ENCODE measurements around the gene TRIM8.

The TRIM8 gene

DNA sequence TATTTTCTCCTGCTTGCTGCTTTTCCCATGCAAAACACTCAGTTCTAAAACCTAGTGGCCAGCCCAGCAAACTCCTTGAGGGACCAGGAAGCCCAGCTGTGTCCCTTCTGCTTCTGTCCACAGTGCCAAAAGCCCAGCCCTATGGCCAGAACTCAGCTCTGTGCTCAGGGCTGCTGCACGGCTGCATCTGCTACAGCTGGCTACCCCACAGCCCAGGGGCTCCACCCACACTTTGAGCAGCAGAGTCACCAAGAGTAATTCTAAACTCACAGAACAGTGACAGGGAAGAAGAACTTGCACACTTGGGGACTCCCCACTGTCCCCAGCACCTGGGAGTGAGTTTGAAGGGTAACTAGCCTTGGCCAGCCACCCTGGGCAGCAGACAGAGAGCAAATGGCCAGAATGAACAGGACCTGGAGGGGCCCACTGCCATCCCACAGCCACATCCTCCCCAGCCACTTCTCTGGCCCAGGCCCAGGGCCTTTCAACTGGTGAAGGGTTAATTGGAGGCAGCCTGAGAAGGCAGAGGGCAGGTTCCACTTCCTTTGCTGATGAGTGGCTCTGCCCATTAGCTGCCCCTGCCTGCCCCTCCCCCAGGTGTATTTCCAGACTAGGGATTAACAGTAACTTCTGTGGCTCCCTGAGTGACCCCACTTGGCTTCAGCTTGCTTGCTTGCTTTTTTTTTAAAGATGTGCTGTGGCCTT is 28.1 kb upstream of the TRIM8 start:
- no peak for FAIRE-seq

DNA sequence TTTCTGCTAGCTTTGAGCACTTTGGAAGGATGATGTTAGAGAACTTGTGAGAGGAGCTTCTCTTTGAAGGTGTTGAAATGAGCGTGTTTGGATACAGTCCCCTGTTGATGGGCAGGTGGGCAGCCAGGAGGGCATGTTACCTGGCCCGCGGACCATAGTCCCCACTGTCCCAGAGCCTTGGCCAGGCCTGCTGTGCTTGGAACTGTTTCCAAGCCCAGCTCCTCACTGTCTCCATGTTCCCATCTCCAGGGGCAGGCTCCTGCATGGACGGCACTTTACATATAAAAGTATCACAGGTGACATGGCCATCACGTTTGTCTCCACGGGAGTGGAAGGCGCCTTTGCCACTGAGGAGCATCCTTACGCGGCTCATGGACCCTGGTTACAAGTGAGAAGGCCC is 27.2 kb upstream of the TRIM8 start:
- no peak for FAIRE-seq

DNA sequence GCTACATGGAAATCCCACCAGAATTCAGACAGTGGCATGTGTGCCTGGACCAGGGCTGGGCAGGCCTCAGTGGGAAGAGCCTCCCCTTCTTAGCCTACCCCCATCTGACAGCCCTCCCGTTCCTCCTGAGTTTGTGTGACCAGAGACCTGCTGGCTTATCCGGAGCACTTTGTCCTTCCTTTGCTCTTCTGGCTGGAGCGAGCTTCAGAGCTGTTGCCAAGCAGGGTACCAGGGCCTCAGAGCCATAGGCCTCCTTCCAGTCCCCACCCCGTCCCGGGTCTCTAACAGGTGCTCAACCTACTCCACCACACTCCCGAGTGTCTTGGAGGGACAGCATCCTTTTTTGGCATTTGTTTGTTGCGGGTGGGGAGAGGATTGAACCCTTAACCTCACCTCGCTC is 26.5 kb upstream of the TRIM8 start:
- FAIRE-seq = no peak

- no peak for FAIRE-seq
Observed at GRCh38 chr10:102619281-102619981, 24.8 kb upstream of the TRIM8 start.

DNA sequence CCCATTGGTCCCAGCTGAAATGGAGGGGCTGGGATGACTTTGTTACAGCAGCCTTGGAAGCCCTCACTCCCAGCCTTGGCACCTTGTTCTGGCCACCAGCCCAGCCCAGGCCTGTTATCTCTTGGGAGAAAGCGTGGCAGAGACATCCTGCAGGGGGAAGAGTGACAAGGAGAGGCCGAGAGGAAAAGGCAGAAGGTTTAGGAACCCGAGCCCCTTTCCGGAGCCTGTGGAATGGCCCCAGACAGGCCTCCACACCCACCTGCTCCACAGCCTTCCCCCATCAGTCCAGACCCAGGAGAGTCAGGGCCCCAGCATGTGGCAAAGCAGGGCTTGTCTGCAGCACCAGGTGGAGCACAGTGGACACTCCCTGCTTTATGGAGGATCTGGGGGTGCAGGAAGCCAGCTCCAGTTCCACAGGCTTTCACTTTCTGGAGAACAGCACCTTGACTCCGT is 24.1 kb upstream of the TRIM8 start:
- FAIRE-seq = no peak

DNA sequence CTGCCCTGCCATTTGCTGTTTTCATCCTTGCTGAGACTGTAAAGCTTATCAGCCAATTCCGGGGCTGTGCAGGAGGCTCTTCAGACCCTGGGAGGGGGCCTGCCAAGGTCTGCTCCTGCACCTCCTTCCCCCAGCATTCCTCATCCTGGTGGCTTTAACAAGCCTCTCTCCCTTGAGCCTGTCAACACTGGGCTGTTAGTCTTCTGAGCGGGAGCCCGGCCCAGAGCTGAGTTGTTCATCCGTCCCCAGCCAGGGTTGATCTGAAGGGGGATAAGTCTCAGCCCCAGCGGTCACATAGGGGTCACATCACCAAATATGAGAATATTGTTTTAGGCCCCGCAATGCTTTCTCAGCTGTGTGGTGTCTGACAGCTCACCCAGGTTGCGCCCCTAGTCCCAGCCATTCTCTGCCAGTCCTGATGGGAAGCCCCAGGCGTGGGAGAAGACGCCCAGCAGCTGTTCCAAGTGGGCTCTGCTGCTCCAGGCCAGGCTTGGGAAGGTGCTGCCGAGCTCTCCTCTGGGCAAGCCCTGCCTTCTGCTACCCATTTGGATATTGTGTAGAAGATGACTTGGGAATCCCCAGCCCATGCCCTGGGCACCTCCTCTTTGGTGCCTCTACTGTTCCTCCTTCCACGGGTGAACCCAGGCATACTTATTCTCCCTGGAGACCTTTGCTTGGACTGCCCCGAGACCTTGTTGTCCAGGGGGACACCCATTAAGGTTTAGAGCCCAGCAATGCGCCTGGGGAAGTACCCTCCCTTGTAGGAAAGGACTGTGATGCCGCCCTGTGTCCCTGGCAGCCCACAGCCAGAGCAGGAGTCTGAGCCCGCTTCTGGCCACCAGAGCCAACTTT is 23.5 kb upstream of the TRIM8 start:
- no peak for FAIRE-seq

- FAIRE-seq = no peak
Observed at GRCh38 chr10:102621443-102622325, 22.6 kb upstream of the TRIM8 start.

DNA sequence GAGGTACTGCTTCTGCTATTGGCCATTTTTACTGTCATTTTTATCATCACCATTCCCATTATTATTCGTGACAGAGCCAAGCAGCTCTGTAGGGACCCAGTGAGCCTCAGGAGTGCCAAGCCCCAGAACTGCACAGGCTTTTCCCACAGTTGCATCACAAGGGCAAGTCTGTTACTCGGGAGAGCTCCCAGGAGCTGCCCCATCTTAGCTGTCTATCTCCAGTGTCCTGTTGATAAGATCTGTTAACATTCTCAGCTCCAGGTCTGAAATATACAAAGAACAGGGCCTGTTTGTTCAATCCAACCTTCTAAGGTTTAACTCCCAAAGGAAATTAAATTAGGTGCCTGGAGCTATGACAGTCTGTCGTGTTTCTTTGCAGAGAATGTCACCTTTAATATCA is 20.2 kb upstream of the TRIM8 start:
- no peak for FAIRE-seq

DNA sequence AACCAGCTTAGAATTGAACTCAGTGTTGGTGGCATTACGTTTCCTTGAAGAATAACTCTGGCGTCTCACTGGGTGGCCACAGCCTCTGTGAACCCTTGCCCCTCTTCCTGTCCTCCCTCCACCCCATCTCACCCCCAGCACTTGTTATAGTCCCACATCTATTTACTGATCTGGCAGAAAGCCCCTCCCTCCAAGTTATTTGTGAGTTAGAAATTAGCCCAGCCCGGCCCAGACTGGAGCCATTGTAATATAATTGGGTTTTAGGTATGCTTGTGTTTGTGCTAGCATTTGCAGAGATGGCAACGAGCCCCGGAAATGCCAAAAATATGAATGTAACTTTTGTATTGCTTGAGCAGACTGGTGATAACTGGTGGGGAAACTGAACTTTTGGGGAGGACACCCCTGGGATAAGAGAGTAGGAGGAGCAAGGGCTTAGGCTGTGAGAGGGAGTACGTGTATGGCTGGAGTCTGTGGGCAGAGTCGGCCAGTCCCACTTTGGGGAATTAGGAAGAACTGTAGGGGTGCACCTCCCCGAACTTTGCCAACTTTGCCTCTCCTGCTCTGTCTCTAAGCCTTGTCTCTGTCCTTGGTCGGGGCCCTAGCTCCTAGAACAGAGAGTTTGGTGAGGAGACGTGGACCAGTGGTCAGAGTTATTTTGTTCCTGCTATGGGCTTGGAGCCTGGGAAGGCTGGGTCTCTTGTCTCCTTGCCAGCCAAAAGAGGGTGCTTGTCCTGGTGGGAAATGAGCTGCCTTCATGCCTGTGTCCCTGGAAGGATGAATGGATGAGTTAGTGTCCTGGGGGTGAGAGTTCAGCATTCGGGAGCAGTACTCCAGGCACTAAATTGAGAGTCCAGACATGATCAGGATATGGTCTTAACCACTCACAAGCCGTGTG is 19.3 kb upstream of the TRIM8 start:
- FAIRE-seq = no peak

- FAIRE-seq = no peak
Observed at GRCh38 chr10:102626026-102626685, 18.1 kb upstream of the TRIM8 start.

DNA sequence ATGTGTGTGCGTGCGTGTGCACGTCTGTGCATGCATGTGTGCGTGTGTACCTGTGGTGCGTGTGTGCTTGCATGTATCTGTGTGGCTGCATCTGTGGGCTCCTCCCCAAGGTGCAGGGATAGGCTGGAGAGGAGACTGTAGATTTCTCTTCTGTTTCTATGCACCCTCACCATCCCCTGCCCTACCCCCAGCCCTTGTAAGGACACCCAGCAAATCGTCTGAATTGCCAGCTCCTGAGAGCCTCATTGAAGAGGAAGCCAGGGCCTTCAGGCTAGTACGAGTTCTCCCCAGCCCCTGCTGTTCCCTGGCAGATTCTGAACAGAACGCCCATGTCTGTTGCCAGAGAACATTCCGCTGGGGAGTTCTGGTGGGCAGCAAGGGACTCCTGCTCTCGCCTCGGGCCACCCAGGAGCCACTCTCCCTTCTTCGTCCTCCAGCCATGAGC is 17.0 kb upstream of the TRIM8 start:
- FAIRE-seq = no peak

GRCh38 chr10:102627736-102628293 is 16.5 kb upstream of the TRIM8 start:
- no peak for FAIRE-seq

DNA sequence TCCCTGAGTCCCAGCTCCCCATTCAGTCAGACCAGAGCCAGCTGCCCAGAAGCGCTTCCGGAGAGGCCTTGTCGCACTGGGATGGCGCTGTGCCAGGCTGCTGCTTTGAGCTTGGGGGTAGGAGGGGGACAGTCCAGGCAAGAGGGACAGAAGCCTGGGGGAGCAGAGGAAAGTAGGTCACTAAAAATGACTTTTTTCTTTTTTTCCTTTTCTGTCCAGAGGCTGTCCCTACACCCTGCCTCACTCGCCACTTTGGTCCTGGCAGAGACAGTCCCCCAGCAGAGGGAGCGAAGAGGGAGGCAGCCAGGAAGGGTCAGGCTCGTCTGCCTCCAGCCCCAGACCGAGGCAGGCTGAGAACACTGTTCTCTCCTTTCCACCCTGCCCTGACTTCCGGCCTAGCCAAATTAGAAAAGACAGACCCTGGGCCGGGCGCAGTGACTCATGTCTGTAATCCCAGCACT is 15.8 kb upstream of the TRIM8 start:
- FAIRE-seq = no peak

GRCh38 chr10:102629661-102630614 is 14.3 kb upstream of the TRIM8 start:
- FAIRE-seq = no peak

- no peak for FAIRE-seq
Observed at GRCh38 chr10:102630663-102631062, 13.6 kb upstream of the TRIM8 start.

GRCh38 chr10:102631525-102632393 is 12.5 kb upstream of the TRIM8 start:
- no peak for FAIRE-seq

DNA sequence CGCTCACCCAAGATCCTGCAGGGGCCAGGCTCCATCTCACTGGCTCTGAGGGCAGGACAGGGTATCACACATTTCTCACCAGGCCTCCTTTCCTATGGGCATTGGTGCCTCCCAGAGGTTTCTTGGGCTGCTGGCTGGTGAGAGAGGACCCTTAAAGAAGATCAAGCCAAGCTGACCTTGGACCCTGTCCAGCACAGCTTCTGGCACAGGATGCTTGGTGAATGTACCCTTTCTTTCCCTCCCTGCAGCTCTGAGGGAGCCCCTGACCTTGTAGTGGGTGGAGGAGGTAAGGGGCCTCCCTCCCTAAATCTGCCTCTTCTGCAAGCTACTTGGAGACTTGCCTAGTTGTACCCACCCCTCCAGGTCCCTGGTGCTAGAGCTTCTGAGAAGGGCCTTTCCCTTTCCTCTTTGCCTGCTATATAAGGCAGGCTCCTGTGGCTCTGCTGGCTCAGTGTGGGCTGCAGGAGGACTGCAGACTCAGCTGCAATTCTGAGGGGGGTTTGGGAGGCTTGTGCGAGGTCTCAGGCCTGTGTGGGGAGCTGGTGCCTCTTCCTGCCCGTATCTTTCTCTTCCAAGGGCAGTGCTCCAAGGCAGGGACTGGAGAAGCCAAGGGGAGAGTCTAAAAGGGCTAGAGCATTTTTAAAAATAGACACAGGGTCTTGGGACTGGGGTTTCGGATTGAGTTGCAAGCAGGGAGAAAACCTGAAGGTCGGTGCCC is 11.7 kb upstream of the TRIM8 start:
- no peak for FAIRE-seq
